HG03097 (cell line): Measurements from ENCODE around the gene CBL.
A peak's percentile ranks its signal among the peaks of the same experiment; 100 is the strongest.

Experiments used
- ATAC-seq: cut with Tn5 transposase; IDR thresholded peaks from one replicate; pipeline ENCODE4 v1.9.1; 2021; ENCODE audit not compliant: unreplicated experiment, low FRiP score

Gene CBL

GRCh38 chr11:119306373-119306890 lies 100.3 kb downstream of the CBL start:
- no peak for ATAC-seq

GRCh38 chr11:119307219-119307618 lies 101.1 kb downstream of the CBL start:
- ATAC-seq: no peak

DNA sequence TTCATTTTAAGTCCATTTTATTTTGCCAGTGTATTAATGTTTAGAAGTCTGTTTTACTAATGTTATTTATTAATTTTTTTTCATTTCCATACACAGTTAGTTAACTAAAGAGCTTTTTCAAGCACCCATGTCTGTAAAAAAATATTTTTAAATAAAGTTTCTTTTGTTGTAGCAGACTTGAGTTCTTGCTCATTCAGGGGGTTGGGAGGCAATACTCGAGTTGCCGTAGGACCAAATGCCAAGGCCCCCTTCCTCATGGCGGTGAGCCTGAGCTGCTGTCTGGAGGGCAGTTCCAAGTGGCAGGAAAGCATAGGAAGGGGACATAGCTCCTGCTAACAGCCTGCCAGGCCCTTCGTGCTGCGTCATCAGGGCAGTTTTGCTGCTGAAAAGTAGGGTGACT lies 101.8 kb downstream of the CBL start:
- ATAC-seq: no peak

DNA sequence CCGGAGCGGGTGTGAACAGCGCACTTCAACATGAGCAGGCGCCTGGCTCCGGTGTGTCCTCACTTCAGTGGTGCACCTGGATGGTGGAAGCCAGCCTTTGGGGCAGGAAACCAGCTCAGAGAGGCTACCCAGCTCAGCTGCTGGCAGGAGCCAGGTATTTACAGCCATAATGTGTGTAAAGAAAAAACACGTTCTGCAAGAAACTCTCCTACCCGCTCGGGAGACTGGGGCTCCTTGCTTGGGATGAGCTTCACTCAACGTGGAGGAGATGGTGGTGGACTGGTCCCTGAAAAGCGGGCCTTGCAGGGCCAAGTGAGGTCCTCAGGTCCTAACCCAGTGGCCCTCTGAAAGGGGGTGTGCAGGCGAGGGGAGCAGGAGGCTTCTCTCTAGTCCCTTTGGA lies 103.3 kb downstream of the CBL start:
- no peak for ATAC-seq

- no peak for ATAC-seq
These were observed 104.0 kb downstream of the CBL start for GRCh38 chr11:119309953-119310681.

DNA sequence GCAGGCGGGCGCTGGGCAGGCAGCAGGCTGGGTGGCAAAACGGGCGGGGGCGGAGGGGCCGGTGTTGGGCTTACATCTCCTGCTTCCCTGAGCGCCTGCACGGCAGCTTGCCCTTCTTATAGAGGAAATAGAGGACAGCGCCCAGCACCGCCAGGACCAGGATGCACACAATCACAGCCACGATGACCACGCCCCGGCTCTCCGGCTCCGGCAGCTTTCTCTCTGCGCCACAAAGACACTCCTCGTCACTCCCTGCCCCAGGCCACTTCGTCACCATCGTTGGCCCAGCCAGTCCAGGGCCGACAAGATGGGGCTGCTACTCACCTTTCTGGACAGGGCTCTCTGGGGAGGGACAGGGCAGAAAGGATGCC lies 104.5 kb downstream of the CBL start:
- no peak for ATAC-seq

- no peak for ATAC-seq
These were observed 108.6 kb downstream of the CBL start for GRCh38 chr11:119314726-119315125.

- ATAC-seq: no peak
These were observed 109.2 kb downstream of the CBL start for GRCh38 chr11:119315131-119316015.

DNA sequence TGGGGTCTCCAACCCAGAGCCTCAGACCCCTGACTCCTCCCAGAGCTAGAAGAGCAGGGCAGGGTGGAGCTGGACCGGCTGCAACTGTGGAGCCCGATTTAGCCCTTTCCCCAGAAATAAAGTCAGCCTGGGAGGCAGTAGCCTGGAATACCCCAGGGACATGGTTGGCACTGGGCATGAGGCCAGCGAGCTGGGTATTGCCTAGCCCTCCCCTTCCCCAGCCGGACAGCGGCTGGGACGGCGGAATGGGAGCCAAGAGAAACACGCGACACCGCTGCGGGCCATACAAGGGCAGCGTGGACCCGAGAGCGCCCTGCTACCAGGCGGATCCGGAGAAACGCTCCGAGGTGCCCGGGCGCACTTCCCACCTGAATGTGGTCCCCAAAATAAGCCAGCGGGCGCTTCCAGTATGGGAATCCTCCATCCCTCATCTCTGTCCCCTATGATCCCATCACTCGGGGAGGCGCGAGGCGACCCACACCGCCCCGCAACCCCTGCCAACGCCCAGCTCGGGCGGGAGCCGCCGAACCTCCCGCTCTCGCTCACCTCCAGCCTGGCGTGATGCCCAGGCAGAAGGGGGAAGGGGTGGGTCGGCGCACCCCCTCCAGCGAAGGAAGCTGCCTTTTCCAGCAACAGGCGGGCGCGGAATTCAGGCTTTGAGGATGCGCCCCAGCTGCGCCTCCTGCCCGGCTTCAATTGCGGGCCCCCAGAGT lies 110.0 kb downstream of the CBL start:
- ATAC-seq: no peak

- ATAC-seq: no peak
These were observed 110.8 kb downstream of the CBL start, which contains the start of gene MCAM for GRCh38 chr11:119316729-119317591. TSS of gene MCAM (minus strand) at chr11:119317130. CDS start at chr11:119317101, 29 bp downstream.

DNA sequence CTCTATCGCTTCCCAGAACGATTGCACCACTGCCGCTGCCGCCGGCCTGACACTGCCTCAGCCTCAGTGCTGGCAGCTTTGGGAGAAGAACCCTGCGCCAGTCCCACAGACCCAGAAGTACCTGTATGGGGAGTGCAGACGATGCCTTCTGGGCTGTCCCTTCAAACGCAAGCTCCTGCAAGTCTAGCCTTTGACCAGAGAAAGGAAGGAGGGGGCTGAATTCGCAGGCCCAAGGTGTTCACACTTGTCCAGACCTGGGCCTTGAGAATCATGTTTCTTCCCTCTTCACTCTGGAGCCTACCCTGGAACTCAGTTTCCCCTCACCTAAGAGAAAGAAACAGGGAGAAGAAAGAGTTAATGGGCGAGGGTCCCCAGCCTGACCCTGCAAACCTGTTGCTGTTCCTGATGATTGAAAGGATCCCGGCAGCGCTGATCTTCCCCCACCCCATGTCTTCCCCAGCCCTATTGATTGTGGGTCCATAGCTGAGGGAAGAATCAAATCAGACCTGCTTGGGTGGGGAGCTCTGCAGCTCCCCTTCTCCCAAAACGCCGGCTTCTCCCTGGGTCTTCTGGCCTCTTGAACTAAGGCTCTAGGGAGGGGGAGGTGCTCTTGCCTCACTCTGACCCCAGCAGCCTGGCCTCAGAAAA lies 111.6 kb downstream of the CBL start:
- ATAC-seq: no peak

DNA sequence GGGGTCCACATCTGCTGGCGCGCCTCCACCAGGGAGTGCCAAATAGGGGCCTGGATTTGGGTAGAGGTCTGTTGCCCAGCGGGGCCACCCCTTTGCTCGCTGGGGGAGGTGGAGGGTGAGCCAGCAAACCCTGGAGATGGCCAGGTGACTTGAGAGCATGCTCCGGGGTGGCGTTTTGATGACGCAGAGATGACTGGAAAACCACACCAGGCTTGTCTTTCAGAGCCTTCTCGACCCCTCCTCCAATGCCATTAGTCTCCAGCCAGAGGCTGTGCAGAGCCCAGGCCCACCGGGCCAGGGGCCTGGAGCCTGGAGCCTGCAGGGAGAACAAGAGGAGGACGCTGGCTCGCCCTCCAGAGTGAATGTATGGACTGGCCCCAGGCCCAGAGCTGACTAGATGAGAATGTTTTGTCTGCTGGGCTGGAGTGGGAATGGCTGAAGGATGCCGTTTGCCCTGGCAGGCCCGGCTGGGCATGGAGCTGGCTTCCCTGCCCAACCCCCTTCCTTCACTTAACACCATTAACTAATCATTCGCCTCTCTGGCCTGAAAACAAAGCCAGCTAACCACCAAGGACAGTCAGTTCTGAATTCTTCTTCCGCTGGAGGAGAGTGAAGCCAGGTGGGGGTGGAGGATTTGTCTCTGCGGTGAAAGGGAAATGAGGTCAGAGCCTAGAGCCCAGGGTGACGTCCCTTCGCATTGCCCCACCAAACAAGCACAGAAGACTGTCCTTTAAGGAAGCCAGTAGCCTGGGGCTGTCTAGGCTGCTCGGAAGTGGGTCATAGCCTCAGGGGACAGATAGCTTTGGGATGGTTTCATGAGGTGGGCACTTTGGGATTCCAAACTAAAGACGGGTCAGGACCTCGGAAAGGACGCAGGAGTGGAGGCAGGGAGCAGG lies 112.3 kb downstream of the CBL start:
- ATAC-seq: no peak

DNA sequence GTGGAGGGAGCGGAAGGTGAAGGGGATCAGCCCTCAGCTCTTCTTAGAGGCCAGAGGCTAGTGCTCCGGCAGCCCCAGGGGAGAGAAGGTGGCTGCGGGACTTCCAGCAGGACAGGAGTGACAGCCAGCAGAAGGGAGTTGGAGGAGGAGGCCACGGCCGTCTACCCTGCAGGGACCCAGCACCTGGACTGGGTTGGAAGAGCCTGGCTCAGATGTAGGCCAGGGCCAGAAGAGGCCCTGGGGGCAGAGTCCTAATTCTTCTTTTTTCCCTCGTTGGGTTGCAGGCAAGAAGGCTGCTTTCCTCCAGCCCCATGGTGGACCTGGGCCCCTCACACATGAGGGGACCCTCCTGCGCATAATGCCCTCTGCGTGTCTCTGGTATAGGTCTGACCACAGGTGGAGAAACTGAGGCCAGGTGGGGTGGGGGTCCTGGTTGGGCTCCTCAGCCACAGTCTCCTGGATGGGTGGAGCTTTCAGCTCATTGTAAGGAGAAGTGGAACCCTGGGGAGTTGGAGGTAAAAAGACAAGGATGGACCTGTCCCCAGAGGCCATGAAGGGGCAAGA lies 113.1 kb downstream of the CBL start:
- no peak for ATAC-seq

GRCh38 chr11:119319700-119320239 lies 113.6 kb downstream of the CBL start:
- no peak for ATAC-seq

DNA sequence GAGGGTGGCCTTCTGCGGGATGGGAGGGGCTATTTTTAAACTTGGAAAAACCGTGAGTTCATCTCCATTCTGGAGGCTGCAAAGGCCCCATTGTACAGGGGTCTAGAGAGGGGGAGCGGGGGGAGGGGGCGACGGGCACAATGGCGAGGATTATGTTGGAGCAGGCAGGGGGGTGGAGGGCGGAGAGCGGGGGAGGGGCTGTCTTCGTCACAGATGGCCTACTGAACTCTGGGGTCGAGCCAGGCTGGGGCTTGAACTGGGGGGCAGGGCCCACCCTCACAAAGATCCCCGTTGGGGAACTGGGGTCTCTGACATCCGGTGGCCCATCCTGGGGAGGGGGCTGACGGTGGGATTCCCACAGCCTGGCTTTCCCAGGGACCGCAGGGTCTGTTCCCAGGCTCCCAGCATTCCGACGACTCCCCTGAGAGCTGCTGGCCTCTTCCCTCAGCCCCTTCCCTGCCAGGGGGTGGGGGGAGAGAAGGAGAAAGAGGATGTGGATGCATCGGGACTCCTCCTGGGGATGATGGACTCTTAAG lies 114.2 kb downstream of the CBL start:
- no peak for ATAC-seq

GRCh38 chr11:119320776-119321524 lies 114.8 kb downstream of the CBL start:
- ATAC-seq: peak; percentile 54

- ATAC-seq: no peak
These were observed 116.2 kb downstream of the CBL start for GRCh38 chr11:119322360-119322739.
